HG03442 (cell line): ENCODE measurements around the gene NDUFV1.
"Not testable (repeated sequence)": the region's sequence is repeated elsewhere in the genome, so short reads cannot be mapped to it uniquely, and the experiment has no call there.

Source experiments
- ATAC-seq: cut with Tn5 transposase; IDR thresholded peaks from one replicate; pipeline ENCODE4 v1.9.1; 2021; ENCODE audit warnings: mild to moderate bottlenecking, moderate library complexity; ENCODE audit not compliant: unreplicated experiment

The NDUFV1 gene

GRCh38 chr11:67626970-67627369 lies 20.2 kb downstream of the NDUFV1 start:
- no peak for ATAC-seq

- ATAC-seq = no peak
Measured at GRCh38 chr11:67627441-67627811, 20.7 kb downstream of the NDUFV1 start.

- no peak for ATAC-seq
Measured at GRCh38 chr11:67627812-67628624, 21.3 kb downstream of the NDUFV1 start.

- no peak for ATAC-seq
Measured at GRCh38 chr11:67628710-67629385, 22.1 kb downstream of the NDUFV1 start.

GRCh38 chr11:67629386-67630227 lies 22.9 kb downstream of the NDUFV1 start, which contains the start of gene NUDT8:
TSS of gene NUDT8 (minus strand) at chr11:67629937. CDS start at chr11:67629911, 26 bp downstream.
- peak; percentile 51 for ATAC-seq

GRCh38 chr11:67630228-67630942 lies 23.6 kb downstream of the NDUFV1 start:
- peak; percentile 55 for ATAC-seq

GRCh38 chr11:67630943-67631331 lies 24.2 kb downstream of the NDUFV1 start:
- ATAC-seq = no peak

- no peak for ATAC-seq
Measured at GRCh38 chr11:67631411-67631810, 24.7 kb downstream of the NDUFV1 start.

GRCh38 chr11:67631853-67632174 lies 25.1 kb downstream of the NDUFV1 start:
- ATAC-seq = no peak

GRCh38 chr11:67632175-67632981 lies 25.6 kb downstream of the NDUFV1 start:
- no peak for ATAC-seq

GRCh38 chr11:67632982-67633755 lies 26.4 kb downstream of the NDUFV1 start:
- no peak for ATAC-seq

GRCh38 chr11:67633758-67634365 lies 27.1 kb downstream of the NDUFV1 start:
- no peak for ATAC-seq

- ATAC-seq = no peak
Measured at GRCh38 chr11:67634366-67635230, 27.9 kb downstream of the NDUFV1 start.

- no peak for ATAC-seq
Measured at GRCh38 chr11:67635231-67635521, 28.4 kb downstream of the NDUFV1 start.

- no peak for ATAC-seq
Measured at GRCh38 chr11:67636962-67637361, 30.2 kb downstream of the NDUFV1 start.

GRCh38 chr11:67637441-67637840 lies 30.7 kb downstream of the NDUFV1 start:
- not testable (repeated sequence) for ATAC-seq

- ATAC-seq = no peak
Measured at GRCh38 chr11:67638535-67639437, 32.0 kb downstream of the NDUFV1 start.
